ENCODE measurements around the gene GRID2.

Gene GRID2

GRCh38 chr4:93409035-93409434 lies 1105.3 kb downstream of the GRID2 start:
- Histone ChIP-seq H3K27me3 (replicated peaks; ENCODE audit: control insufficient read depth, insufficient read depth, low read length) (peaks cover 9% of the 10 kb centered on the region), H3K36me3 (ENCODE audit: control insufficient read depth, insufficient read depth, low read length, severe bottlenecking) (no peaks in the 10 kb centered on the region), H3K9me3 (ENCODE audit: control insufficient read depth, low read length) (no peaks in the 10 kb centered on the region), H3K9ac (ENCODE audit: low read length) (no peak overlapping the region), H3K4me1 (ENCODE audit: control insufficient read depth, insufficient read depth, low read length) (no peaks in the 10 kb centered on the region), H3K4me3 (ENCODE audit: low read length) (no peak overlapping the region)
- no peak for DNase-seq (ENCODE audit: low read depth)

- Histone ChIP-seq H3K4me3 (ENCODE audit: low read length) (no peak overlapping the region), H3K9ac (ENCODE audit: low read length) (no peak overlapping the region), H3K4me1 (ENCODE audit: control insufficient read depth, insufficient read depth, low read length) (no peaks in the 10 kb centered on the region), H3K36me3 (ENCODE audit: control insufficient read depth, insufficient read depth, low read length, severe bottlenecking) (no peaks in the 10 kb centered on the region), H3K27me3 (replicated peaks; ENCODE audit: control insufficient read depth, insufficient read depth, low read length) (peaks cover 6% of the 10 kb centered on the region), H3K9me3 (ENCODE audit: control insufficient read depth, low read length) (no peaks in the 10 kb centered on the region)
- no peak for DNase-seq (ENCODE audit: low read depth)
Measured at GRCh38 chr4:93414041-93414550, 1110.3 kb downstream of the GRID2 start.

DNA sequence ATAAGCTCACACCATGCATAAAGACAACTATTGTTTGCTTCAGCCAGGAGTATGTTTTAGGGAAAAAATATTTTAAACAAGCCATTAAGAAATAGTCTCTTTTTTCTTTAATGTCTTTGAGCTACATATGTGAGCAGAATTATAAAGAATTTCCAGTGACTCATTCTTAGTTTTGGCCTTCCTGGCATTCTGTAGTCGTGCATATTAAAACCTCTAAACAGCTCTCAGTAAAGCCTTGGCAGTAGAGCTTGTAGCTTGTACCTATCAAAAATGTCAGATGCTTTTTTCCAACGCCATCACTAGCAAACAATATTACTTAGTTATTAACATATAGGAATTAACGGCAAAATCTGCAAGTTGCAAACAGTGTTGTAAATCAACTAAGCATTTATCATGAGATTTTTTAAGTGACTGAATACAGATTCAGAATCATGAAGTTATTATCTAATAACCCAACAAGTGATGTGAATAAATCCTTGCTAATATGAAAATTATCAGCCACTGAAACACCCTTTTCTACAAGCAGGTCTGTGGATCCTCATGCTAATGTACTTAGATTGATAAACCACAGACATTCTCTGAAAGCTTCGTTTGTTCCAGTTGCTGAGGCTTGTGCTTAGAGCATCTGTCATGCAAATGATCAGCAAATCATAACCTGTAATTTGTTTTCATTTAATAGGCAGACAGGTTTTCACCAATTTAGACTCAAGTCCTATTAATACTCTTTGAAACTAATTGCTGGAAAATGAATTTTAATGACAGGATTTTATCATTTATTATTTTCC lies 1112.8 kb downstream of the GRID2 start:
- H3K36me3 ChIP-seq (ENCODE audit: control insufficient read depth, insufficient read depth, low read length, severe bottlenecking): no peaks in the 10 kb centered on the region
- H3K27me3 ChIP-seq (replicated peaks; ENCODE audit: control insufficient read depth, insufficient read depth, low read length): no peaks in the 10 kb centered on the region
- no peak overlapping the region for H3K9ac ChIP-seq (ENCODE audit: low read length)
- no peak overlapping the region for H3K4me3 ChIP-seq (ENCODE audit: low read length)
- H3K4me1 ChIP-seq (ENCODE audit: control insufficient read depth, insufficient read depth, low read length): no peaks in the 10 kb centered on the region
- peak; percentile 31 for DNase-seq (ENCODE audit: low read depth)
- no peaks in the 10 kb centered on the region for H3K9me3 ChIP-seq (ENCODE audit: control insufficient read depth, low read length)

DNA sequence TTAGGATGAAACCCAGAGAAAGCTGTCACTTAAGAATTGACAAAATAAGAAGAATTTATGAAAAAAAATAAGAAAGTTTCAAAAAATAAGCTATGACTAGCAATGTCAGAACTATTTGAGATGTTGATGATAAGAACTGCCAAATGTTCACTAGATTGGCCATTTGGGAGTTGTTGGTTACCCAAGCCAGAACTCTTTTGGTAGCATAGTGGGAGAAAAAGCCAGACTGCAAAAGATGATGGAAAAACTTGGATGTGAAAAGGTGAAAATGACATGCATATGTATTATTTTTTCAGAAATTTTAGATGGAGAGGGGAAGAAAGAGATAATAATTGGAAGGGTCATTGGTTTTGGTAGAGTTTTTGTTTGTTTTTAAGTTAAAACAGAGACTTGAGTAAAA lies 1127.6 kb downstream of the GRID2 start:
- Histone ChIP-seq H3K9ac (ENCODE audit: low read length) (no peak overlapping the region), H3K36me3 (ENCODE audit: control insufficient read depth, insufficient read depth, low read length, severe bottlenecking) (no peaks in the 10 kb centered on the region), H3K4me1 (ENCODE audit: control insufficient read depth, insufficient read depth, low read length) (no peaks in the 10 kb centered on the region), H3K4me3 (ENCODE audit: low read length) (no peak overlapping the region), H3K27me3 (replicated peaks; ENCODE audit: control insufficient read depth, insufficient read depth, low read length) (no peaks in the 10 kb centered on the region), H3K9me3 (ENCODE audit: control insufficient read depth, low read length) (no peaks in the 10 kb centered on the region)
- no peak for DNase-seq (ENCODE audit: low read depth)

DNA sequence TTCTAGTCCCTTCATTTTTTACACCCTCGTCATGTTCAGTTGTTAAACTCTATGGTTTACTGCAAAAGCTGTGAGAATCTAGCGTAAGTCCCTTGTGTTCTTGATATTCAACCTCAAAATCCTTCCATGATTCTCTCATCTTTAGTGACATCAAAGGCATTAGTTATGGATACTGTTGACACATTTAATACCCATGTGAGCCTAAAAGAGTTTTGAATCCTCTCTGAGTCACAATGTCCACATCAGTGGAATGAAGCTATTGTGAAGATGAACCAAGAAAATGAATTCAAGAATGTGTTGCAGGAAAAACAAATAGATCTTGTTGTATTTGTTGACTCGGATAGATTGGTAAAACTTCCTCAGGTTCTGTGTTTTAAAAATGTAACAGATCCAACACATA lies 1130.1 kb downstream of the GRID2 start:
- no peak for DNase-seq (ENCODE audit: low read depth)
- Histone ChIP-seq H3K27me3 (replicated peaks; ENCODE audit: control insufficient read depth, insufficient read depth, low read length) (no peaks in the 10 kb centered on the region), H3K4me3 (ENCODE audit: low read length) (no peak overlapping the region), H3K4me1 (ENCODE audit: control insufficient read depth, insufficient read depth, low read length) (no peaks in the 10 kb centered on the region), H3K36me3 (ENCODE audit: control insufficient read depth, insufficient read depth, low read length, severe bottlenecking) (no peaks in the 10 kb centered on the region), H3K9me3 (ENCODE audit: control insufficient read depth, low read length) (no peaks in the 10 kb centered on the region), H3K9ac (ENCODE audit: low read length) (no peak overlapping the region)

DNA sequence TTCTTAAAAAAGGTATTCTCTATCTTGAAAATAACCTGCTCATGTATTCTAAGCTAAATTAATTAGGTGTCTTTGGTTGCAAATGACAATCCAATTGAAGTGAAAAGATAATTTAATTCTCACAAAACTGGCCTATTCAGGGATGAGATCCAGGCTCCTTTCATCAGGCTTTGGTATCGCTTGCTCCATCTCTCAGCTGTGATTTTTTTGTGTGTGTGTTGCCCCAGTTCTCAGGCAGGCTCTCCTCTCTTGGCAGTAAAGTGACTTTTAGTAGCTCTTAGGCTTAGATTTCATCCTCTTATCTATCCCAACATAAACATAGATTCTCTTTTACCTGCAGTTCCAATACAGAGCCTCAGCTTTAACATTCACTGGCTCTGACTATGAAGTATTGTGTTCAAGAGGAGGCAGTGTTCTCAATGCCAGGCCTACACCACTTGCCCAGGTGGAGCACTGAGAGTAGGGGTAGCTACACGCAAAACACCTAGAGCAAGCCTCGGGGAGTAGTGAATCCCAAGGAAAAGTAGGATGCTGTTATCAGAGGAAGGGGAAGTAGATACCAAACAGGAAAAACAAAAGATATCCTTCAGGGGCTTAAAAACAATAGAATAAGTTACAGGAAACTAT lies 1132.3 kb downstream of the GRID2 start:
- no peak for DNase-seq (ENCODE audit: low read depth)
- Histone ChIP-seq H3K9me3 (ENCODE audit: control insufficient read depth, low read length) (no peaks in the 10 kb centered on the region), H3K4me3 (ENCODE audit: low read length) (no peak overlapping the region), H3K4me1 (ENCODE audit: control insufficient read depth, insufficient read depth, low read length) (no peaks in the 10 kb centered on the region), H3K36me3 (ENCODE audit: control insufficient read depth, insufficient read depth, low read length, severe bottlenecking) (no peaks in the 10 kb centered on the region), H3K27me3 (replicated peaks; ENCODE audit: control insufficient read depth, insufficient read depth, low read length) (no peaks in the 10 kb centered on the region), H3K9ac (ENCODE audit: low read length) (no peak overlapping the region)

DNA sequence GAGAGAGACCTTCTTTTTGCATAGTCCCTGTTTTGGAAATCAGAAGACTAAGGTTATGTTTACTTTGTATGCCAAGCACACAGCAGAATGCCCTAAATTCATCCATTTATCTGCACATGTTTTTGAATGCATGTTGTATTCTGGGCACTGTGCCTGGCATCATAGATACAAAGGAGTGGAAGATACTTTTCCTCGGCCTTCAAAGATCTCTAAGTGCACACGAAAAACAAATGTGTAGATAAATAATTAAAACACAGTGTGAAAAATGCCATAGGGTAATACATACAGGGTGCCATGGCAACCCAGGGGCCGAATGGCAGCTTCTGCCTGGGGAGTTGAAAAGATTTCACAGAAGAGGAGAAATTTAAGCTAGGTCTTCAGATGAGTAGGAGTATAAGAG lies 1134.2 kb downstream of the GRID2 start:
- Histone ChIP-seq H3K27me3 (replicated peaks; ENCODE audit: control insufficient read depth, insufficient read depth, low read length) (no peaks in the 10 kb centered on the region), H3K9ac (ENCODE audit: low read length) (no peak overlapping the region), H3K36me3 (ENCODE audit: control insufficient read depth, insufficient read depth, low read length, severe bottlenecking) (no peaks in the 10 kb centered on the region), H3K9me3 (ENCODE audit: control insufficient read depth, low read length) (no peaks in the 10 kb centered on the region), H3K4me3 (ENCODE audit: low read length) (no peak overlapping the region), H3K4me1 (ENCODE audit: control insufficient read depth, insufficient read depth, low read length) (no peaks in the 10 kb centered on the region)
- no peak for DNase-seq (ENCODE audit: low read depth)

DNA sequence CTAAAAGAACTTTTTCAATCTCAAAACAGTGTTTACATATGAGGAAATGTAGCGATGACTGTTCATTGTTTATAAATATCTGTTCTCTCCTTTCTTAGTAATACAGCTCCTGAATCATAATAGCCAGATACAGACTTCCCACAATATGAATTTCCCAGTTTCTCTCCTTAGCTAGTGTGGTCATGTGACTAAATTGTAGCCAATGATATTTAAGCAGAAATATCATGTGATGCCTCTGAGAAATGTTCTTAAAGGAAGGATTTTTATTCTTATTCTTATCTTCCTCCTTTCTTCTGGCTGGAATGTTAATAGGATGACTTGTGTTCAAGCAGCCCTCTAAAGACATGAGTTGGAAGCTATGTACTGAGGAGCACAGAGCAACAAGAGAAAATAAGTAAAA lies 1141.1 kb downstream of the GRID2 start:
- Histone ChIP-seq H3K27me3 (replicated peaks; ENCODE audit: control insufficient read depth, insufficient read depth, low read length) (no peaks in the 10 kb centered on the region), H3K9ac (ENCODE audit: low read length) (no peak overlapping the region), H3K4me3 (ENCODE audit: low read length) (no peak overlapping the region), H3K36me3 (ENCODE audit: control insufficient read depth, insufficient read depth, low read length, severe bottlenecking) (no peaks in the 10 kb centered on the region), H3K9me3 (ENCODE audit: control insufficient read depth, low read length) (no peaks in the 10 kb centered on the region), H3K4me1 (ENCODE audit: control insufficient read depth, insufficient read depth, low read length) (no peaks in the 10 kb centered on the region)
- DNase-seq (ENCODE audit: low read depth): no peak

- Histone ChIP-seq H3K4me3 (ENCODE audit: low read length) (no peak overlapping the region), H3K36me3 (ENCODE audit: control insufficient read depth, insufficient read depth, low read length, severe bottlenecking) (no peaks in the 10 kb centered on the region), H3K27me3 (replicated peaks; ENCODE audit: control insufficient read depth, insufficient read depth, low read length) (no peaks in the 10 kb centered on the region), H3K4me1 (ENCODE audit: control insufficient read depth, insufficient read depth, low read length) (no peaks in the 10 kb centered on the region), H3K9ac (ENCODE audit: low read length) (no peak overlapping the region), H3K9me3 (ENCODE audit: control insufficient read depth, low read length) (no peaks in the 10 kb centered on the region)
- no peak for DNase-seq (ENCODE audit: low read depth)
Measured at GRCh38 chr4:93446038-93446437, 1142.3 kb downstream of the GRID2 start.

GRCh38 chr4:93448691-93449293 lies 1145.0 kb downstream of the GRID2 start:
- Histone ChIP-seq H3K9ac (ENCODE audit: low read length) (no peak overlapping the region), H3K27me3 (replicated peaks; ENCODE audit: control insufficient read depth, insufficient read depth, low read length) (no peaks in the 10 kb centered on the region), H3K36me3 (ENCODE audit: control insufficient read depth, insufficient read depth, low read length, severe bottlenecking) (no peaks in the 10 kb centered on the region), H3K4me3 (ENCODE audit: low read length) (no peak overlapping the region), H3K4me1 (ENCODE audit: control insufficient read depth, insufficient read depth, low read length) (no peaks in the 10 kb centered on the region), H3K9me3 (ENCODE audit: control insufficient read depth, low read length) (no peaks in the 10 kb centered on the region)
- no peak for DNase-seq (ENCODE audit: low read depth)

DNA sequence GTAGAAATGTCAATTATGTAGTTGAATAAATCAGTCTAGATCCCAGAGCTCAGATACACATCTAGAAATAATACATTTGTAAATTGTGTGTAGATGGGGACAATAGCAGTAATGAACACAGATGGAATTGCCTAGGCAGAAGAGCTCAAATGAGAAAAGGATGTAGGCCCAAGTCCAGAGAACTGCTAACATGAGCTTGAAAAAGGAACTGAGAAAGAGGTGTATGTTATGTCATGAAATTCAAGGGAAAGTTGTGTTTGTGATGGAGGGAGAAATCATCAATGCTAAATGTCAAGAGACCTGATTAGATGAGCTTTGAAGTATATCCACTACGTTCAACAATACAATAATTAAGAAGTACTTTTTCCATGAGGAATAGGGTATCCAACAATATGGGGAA lies 1148.2 kb downstream of the GRID2 start:
- Histone ChIP-seq H3K9me3 (ENCODE audit: control insufficient read depth, low read length) (no peaks in the 10 kb centered on the region), H3K4me3 (ENCODE audit: low read length) (no peak overlapping the region), H3K36me3 (ENCODE audit: control insufficient read depth, insufficient read depth, low read length, severe bottlenecking) (no peaks in the 10 kb centered on the region), H3K27me3 (replicated peaks; ENCODE audit: control insufficient read depth, insufficient read depth, low read length) (no peaks in the 10 kb centered on the region), H3K4me1 (ENCODE audit: control insufficient read depth, insufficient read depth, low read length) (no peaks in the 10 kb centered on the region), H3K9ac (ENCODE audit: low read length) (no peak overlapping the region)
- DNase-seq (ENCODE audit: low read depth): no peak

All from adipocyte (in vitro differentiated cells).